DMS 273 (cell line): ENCODE data around the gene HORMAD2.
A peak's percentile ranks its signal among the peaks of the same experiment; 100 is the strongest.
"Not testable (repeated sequence)": the region's sequence is repeated elsewhere in the genome, so short reads cannot be mapped to it uniquely, and the experiment has no call there.

ENCODE experiments used
- DNase-seq: peaks from one replicate; lab custom pipeline; 2025; ENCODE audit not compliant: unreplicated experiment; lab: John Stamatoyannopoulos, UW

HORMAD2 gene

DNA sequence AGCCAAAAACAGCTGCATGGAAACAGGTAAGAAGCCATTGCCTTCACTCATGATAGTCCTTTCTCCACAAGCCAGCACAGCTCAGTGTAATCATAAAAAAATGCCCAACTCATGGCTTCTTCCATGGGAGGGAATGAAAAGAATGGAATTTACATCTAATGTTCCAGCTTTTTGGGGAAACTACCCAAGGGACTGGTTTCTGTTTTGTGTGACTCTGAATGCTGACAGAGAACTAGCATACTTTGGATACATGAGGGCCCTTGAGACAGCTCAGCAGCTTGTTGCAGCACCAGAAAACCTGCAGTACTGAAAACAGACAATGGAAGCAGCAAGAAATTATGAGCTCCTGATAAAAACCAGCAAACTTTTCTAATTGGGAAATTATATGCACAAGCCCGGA is 24.2 kb upstream of the HORMAD2 start:
- DNase-seq = no peak

- no peak for DNase-seq
These were observed 22.9 kb upstream of the HORMAD2 start for GRCh38 chr22:30057375-30057774.

GRCh38 chr22:30059346-30060020 is 20.8 kb upstream of the HORMAD2 start:
- DNase-seq = not testable (repeated sequence)

- not testable (repeated sequence) for DNase-seq
These were observed 19.2 kb upstream of the HORMAD2 start for GRCh38 chr22:30061094-30061493.

- DNase-seq = no peak
These were observed 18.0 kb upstream of the HORMAD2 start for GRCh38 chr22:30062259-30062658.

- DNase-seq = no peak
These were observed 17.3 kb upstream of the HORMAD2 start for GRCh38 chr22:30062950-30063349.

- no peak for DNase-seq
These were observed 16.1 kb upstream of the HORMAD2 start for GRCh38 chr22:30064172-30064571.

- no peak for DNase-seq
These were observed 6.5 kb upstream of the HORMAD2 start for GRCh38 chr22:30073743-30074142.

DNA sequence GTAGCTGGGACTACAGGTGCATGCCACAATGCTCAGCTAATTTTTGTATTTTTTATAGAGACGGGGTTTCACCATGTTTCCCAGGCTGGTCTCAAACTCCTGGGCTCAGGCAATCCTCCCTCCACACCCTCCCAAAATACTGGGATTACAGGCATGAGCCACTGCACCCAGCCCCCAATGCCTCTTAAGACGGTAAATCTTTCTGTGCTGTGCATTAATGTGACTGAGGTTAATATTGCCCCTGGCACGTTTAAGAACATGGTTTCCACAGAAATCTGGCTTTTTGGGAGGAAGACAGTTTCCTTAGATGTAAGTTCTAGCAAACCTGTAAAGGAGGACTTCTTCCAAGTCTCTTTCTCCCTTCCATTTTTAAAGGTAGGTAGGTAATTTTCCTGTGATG is 6.1 kb upstream of the HORMAD2 start:
- DNase-seq = no peak

- DNase-seq = no peak
These were observed 5.3 kb upstream of the HORMAD2 start for GRCh38 chr22:30074994-30075393.

DNA sequence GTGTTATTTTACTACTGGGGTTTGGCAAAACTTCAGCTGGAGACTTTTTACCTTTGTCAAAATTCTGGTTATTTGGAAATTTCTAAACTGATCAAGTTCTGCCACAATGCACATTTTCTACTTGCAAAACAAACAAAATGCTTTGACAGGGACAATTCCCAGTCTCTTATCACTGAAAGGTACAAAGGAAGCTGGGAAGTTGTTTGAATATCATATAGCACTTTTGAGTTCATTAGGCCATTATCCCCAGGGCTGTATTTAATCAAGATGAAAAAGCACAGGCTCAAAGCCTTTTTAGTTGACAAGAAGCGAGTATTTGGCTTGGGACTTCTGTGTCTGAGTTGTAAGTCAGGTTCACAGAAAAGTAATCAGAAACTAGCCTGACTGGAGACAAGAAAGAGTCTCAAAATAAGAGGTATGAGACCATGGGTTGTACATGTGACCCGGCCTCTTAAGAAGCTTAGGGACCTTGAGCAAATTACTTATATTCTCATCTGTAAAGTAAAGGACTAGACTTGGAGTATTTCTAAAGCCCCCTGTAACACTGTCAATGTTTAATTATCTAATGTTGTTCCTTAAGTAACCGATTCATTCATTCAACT is 2.9 kb upstream of the HORMAD2 start:
- no peak for DNase-seq

DNA sequence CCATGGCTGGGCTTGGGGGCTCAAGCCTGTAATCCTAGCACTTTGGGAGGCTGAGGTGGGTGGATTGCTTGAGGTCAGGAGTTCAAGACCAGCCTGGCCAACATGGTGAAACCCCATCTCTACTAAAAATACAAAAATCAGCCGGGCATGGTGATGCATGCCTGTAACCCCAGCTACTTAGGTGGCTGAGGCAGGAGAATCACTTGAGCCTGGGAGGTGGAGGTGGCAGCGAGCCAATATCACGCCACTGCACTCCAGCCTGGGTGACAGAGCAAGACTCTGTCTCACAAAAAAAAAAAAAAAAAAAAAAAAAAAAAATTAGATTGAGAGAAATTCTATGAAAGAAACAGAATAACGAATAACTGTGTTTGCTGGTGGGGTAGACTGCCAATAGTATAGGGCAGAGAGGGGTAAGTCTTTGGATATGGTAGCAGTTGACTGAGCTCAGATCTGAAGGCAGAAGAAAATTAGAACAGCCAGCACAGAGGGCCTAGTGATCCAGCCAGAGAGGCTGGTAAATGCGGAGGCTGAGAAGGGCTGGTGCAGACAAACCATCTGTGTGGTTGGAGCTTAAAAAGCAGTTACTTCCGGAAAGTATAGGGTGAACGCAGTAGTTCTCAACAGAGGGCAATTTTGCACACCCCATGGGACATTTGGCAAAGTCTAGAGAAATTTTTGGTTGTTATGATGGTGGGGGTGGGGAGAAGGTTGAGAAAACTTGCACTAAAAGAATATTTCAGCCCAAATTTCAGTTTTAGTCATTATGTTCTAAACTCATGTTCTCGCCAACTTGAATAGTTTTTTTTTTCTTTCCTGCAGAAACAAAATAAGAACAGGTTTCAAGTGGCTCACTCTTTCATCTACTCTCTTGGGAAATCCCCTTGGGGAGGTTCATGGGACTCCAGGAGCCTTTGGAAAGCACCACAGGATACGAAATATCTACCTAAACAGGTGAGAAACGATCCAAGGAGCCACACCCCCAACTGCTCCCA is 1.6 kb upstream of the HORMAD2 start:
- peak; percentile 61 for DNase-seq

GRCh38 chr22:30080805-30081204 is 541 bp downstream of the HORMAD2 start:
- no peak for DNase-seq

GRCh38 chr22:30086496-30086895 is 6.2 kb downstream of the HORMAD2 start:
- no peak for DNase-seq

- not testable (repeated sequence) for DNase-seq
These were observed 6.8 kb downstream of the HORMAD2 start for GRCh38 chr22:30087037-30087436.

- DNase-seq = no peak
These were observed 7.3 kb downstream of the HORMAD2 start for GRCh38 chr22:30087611-30088010.

DNA sequence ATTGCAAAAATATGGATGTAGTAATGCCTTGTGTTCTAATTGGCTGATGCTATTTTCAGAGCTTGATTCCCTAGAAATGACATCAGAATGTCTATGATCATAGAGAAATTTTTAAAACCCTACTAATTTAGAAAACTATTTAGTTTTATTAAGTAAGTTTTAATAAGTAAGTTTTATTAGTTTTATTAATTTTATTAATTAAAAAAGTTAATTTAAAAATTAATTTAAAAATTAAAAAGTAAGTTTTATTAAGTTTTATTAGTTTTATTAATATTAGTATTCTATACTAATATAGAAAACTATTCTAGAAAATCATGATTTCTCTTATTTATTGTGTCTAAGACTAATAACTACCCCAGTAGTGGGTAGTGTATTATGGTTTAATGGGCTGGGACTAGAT is 8.2 kb downstream of the HORMAD2 start:
- DNase-seq = no peak

GRCh38 chr22:30089655-30089974 is 9.4 kb downstream of the HORMAD2 start:
- DNase-seq = no peak

GRCh38 chr22:30092686-30093085 is 12.4 kb downstream of the HORMAD2 start:
- no peak for DNase-seq

DNA sequence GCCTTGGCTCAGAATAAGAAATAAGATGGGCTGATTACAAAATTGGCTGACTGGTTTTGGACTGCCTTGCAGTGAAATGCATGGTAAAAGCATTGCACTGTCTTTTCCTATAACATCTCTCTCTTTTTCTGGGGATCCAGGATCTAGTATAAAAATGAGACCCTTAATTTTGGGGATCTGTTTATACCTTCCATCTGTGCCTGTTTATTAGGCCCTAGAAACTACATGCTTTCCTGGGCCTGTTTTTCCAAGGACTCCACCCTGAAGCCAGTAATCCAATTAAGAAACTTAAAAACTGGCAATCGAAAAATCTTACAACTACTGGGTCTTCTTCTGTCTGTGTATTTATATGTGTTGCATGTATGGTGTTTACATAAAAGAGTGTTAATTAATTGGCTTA is 14.5 kb downstream of the HORMAD2 start:
- no peak for DNase-seq

GRCh38 chr22:30097861-30098260 is 17.6 kb downstream of the HORMAD2 start:
- DNase-seq = no peak

DNA sequence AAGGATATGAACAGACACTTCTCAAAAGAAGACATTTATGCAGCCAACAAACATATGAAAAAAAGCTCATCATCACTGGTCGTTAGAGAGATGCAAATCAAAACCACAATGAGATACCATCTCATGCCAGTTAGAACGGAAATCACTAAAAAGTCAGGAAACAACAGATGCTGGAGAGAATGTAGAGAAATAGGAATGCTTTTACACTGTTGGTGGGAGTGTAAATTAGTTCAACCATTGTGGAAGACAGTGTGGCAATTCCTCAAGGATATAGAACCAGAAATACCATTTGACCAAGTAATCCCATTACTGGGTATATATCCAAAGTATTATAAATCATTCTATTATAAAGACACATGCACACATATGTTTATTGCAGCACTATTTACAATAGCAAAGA is 20.5 kb downstream of the HORMAD2 start:
- not testable (repeated sequence) for DNase-seq
